SU-DHL-6 (cell line): Measurements from ENCODE around the gene ALKBH5.

Source experiments
- H2AFZ ChIP-seq: fragments of 200-600 bp; sonication (generic); 2 replicates; pipeline ENCODE4 v1.6.1; 2014; ENCODE audit warnings: low read depth, mild to moderate bottlenecking, moderate library complexity, mixed read lengths, antibody characterized with exemption, low read length; ENCODE audit not compliant: severe bottlenecking
- H3F3A ChIP-seq: fragments of 200-600 bp; shearing (Covaris generic); 2 replicates; pipeline ENCODE4 v1.6.0; 2016; ENCODE audit warnings: antibody characterized with exemption, mild to moderate bottlenecking; ENCODE audit not compliant: insufficient read depth
- H3K27ac ChIP-seq: fragments of 200-600 bp; sonication (generic); 2 replicates; pipeline ENCODE4 v1.5.1; 2016; ENCODE audit warnings: low read depth, mild to moderate bottlenecking, low read length, moderate library complexity, mixed read lengths
- H3K27me3 ChIP-seq: fragments of 200-600 bp; sonication (generic), shearing (Covaris generic); 2 replicates; pipeline ENCODE4 v1.6.0; 2014; ENCODE audit warnings: mild to moderate bottlenecking, low read length
- H3K36me3 ChIP-seq: fragments of 200-600 bp; sonication (generic); 2 replicates; pipeline ENCODE4 v1.6.1; 2014; ENCODE audit warnings: mild to moderate bottlenecking, low read length, mixed read lengths
- H3K4me2 ChIP-seq: fragments of 300-600, 200-600 bp; shearing (Covaris generic), sonication (generic); 2 replicates; pipeline ENCODE4 v1.6.0; 2014; ENCODE audit warnings: low read length, low read depth, mild to moderate bottlenecking; ENCODE audit not compliant: poor library complexity, severe bottlenecking
- H3K4me3 ChIP-seq: fragments of 200-600 bp; sonication (generic); 2 replicates; pipeline ENCODE4 v1.5.1; 2014; ENCODE audit warnings: antibody characterized with exemption, low read length, mild to moderate bottlenecking, mixed read lengths; ENCODE audit not compliant: insufficient read depth, poor library complexity, severe bottlenecking
- H3K79me2 ChIP-seq: fragments of 200-600 bp; sonication (generic); 2 replicates; pipeline ENCODE4 v1.6.1; 2014; ENCODE audit warnings: mild to moderate bottlenecking, low read length, moderate library complexity; ENCODE audit not compliant: insufficient read depth
- H3K9ac ChIP-seq: fragments of 200-600 bp; sonication (generic); 2 replicates; pipeline ENCODE4 v1.7.0; 2014; ENCODE audit warnings: mild to moderate bottlenecking, low read length
- H3K9me2 ChIP-seq: fragments of 200-600 bp; sonication (generic); replicated peaks from 2 replicates; pipeline ENCODE4 v1.6.1; 2014; ENCODE audit warnings: low read length; ENCODE audit not compliant: insufficient read depth
- H3K9me3 ChIP-seq: fragments of 200-600 bp; sonication (generic); 2 replicates; pipeline ENCODE4 v1.6.1; 2014; ENCODE audit warnings: low read length, mixed read lengths; ENCODE audit not compliant: insufficient read depth
- H4K20me1 ChIP-seq: fragments of 200-600 bp; sonication (generic); 2 replicates; pipeline ENCODE4 v1.6.1; 2014; ENCODE audit warnings: low read depth, mild to moderate bottlenecking, antibody characterized with exemption, low read length, moderate library complexity, mixed read lengths
- EZH2phosphoT487 ChIP-seq: fragments of 200-600 bp; sonication (generic), shearing (Covaris generic); conservative IDR thresholded peaks from 2 replicates; pipeline ENCODE4 v1.6.1; 2018; ENCODE audit warnings: mild to moderate bottlenecking, antibody characterized with exemption, low read length, moderate library complexity, mixed read lengths
- TF ChIP-seq, protein P1 (sequence below): fragments of 200-600 bp; sonication (generic); IDR thresholded peaks from one replicate; pipeline ENCODE4 v1.5.1; 2017; ENCODE audit warnings: antibody characterized with exemption, mild to moderate bottlenecking, low read length, moderate library complexity; ENCODE audit not compliant: insufficient read depth, poor library complexity, severe bottlenecking

ALKBH5 gene

DNA sequence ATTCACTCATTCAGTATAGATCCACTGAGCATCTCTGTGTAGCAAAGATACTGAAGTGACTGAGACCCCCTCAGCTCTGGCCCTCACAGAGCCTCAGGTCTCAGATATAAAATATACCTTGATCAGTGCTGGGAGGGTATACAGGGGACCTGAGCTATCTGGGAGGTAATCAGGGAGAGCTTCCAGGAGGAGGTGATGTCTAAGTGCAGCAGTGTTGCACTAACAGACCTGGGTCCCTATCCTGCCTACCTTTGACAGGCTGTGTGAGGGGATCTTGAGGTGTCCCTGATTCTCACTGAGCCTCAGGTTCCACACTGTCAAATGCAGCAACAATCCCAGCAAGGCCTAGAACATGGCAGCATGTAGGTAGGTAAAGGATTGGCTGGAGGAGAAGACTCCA, 6.5 kb upstream of the ALKBH5 start:
- Histone ChIP-seq H3F3A (no peaks in the 10 kb centered on the region), H3K27ac (no peak overlapping the region), H3K27me3 (no peaks in the 10 kb centered on the region), H3K9me2 (no peaks in the 10 kb centered on the region), H3K36me3 (no peaks in the 10 kb centered on the region), H3K79me2 (no peaks in the 10 kb centered on the region), H3K9ac (no peak overlapping the region), H2AFZ (no peak overlapping the region), H3K4me2 (no peak overlapping the region), H3K9me3 (no peaks in the 10 kb centered on the region), H3K4me3 (no peak overlapping the region), H4K20me1 (no peaks in the 10 kb centered on the region)
- TF ChIP-seq, protein P1, sequence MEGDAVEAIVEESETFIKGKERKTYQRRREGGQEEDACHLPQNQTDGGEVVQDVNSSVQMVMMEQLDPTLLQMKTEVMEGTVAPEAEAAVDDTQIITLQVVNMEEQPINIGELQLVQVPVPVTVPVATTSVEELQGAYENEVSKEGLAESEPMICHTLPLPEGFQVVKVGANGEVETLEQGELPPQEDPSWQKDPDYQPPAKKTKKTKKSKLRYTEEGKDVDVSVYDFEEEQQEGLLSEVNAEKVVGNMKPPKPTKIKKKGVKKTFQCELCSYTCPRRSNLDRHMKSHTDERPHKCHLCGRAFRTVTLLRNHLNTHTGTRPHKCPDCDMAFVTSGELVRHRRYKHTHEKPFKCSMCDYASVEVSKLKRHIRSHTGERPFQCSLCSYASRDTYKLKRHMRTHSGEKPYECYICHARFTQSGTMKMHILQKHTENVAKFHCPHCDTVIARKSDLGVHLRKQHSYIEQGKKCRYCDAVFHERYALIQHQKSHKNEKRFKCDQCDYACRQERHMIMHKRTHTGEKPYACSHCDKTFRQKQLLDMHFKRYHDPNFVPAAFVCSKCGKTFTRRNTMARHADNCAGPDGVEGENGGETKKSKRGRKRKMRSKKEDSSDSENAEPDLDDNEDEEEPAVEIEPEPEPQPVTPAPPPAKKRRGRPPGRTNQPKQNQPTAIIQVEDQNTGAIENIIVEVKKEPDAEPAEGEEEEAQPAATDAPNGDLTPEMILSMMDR, result no peak
- TF ChIP-seq EZH2phosphoT487, result no peak

DNA sequence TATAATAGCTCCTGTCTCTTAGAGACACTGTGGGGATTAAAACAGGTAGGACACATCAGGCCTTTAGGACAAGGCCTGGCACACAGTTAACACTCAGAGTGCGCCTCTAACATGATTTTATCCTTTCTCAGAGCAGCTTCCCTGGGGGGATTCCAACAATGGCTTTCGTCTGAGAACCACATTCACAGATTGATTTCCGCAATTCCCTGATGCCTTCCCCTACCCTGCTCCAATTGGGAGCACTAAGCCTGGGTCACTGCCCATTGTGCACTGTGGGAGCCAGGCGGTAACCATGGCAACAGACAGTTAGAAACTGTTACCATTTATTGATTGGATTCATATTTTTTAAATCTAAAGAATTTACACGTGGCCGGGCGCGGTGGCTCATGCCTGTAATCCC, 5.9 kb upstream of the ALKBH5 start:
- no peak overlapping the region for H2AFZ ChIP-seq
- no peak overlapping the region for H3K9ac ChIP-seq
- H3K9me3 ChIP-seq, result no peaks in the 10 kb centered on the region
- H3K36me3 ChIP-seq, result no peaks in the 10 kb centered on the region
- TF ChIP-seq EZH2phosphoT487, result no peak
- TF ChIP-seq, protein P1, result no peak
- no peaks in the 10 kb centered on the region for H3K9me2 ChIP-seq
- H3K27me3 ChIP-seq, result no peaks in the 10 kb centered on the region
- no peak overlapping the region for H3K4me2 ChIP-seq
- H3K79me2 ChIP-seq, result no peaks in the 10 kb centered on the region
- no peak overlapping the region for H3K27ac ChIP-seq
- H3K4me3 ChIP-seq, result no peak overlapping the region
- H3F3A ChIP-seq, result no peaks in the 10 kb centered on the region
- no peaks in the 10 kb centered on the region for H4K20me1 ChIP-seq

DNA sequence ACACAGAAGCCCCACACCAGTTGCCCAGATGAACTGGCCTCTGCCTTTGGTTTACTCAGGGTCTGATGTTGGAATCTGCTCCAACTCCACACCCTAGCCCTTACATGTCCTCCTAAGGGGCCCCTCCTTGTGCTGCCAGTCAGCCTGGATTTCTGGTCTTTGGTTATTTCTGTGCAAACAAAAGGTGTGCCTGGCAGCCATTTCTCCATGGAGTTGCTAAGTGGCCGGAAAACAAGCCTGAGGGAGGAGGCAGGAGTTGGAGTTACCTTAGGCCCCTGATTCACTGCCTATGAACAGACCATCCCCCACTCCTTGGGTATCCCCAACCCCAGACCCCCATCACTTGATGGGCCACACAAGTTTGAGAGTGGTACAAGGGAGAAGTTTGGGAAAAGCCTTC, 4.4 kb upstream of the ALKBH5 start:
- H3K9ac ChIP-seq, result no peak overlapping the region
- TF ChIP-seq, protein P1, result no peak
- TF ChIP-seq EZH2phosphoT487, result no peak

More for the DNA sequence above, 4.4 kb upstream of the ALKBH5 start:
- Histone ChIP-seq H2AFZ (no peak overlapping the region), H3K9me2 (no peaks in the 10 kb centered on the region), H3K36me3 (no peaks in the 10 kb centered on the region), H3K79me2 (peaks cover 1% of the 10 kb centered on the region; the same call in 1 of the 2 replicates), H3K27me3 (no peaks in the 10 kb centered on the region), H3K4me2 (no peak overlapping the region), H3K9me3 (no peaks in the 10 kb centered on the region), H4K20me1 (no peaks in the 10 kb centered on the region), H3K27ac (no peak overlapping the region), H3K4me3 (no peak overlapping the region), H3F3A (no peaks in the 10 kb centered on the region)
